Subcutaneous abdominal adipose tissue (tissue), 5 donors: ENCODE measurements around the gene SORCS2.

Experiments
- H3K27ac ChIP-seq: one replicate; pipeline ENCODE4 v1.7.0; 2013; ENCODE audit warnings: low read depth, mild to moderate bottlenecking, inconsistent platforms, low read length, moderate library complexity
- H3K27me3 ChIP-seq, 5 donors: one replicate each; pipeline ENCODE4 v1.7.0; 2013; ENCODE audit warnings: low read length in 5 of 5, inconsistent platforms in 1 of 5; ENCODE audit not compliant: control insufficient read depth in 5 of 5, insufficient read depth in 4 of 5
- H3K36me3 ChIP-seq, 5 donors: one replicate each; pipeline ENCODE4 v1.7.0; 2013; ENCODE audit warnings: low read length in 5 of 5; ENCODE audit not compliant: control insufficient read depth in 5 of 5, insufficient read depth in 5 of 5
- H3K4me1 ChIP-seq, 5 donors: one replicate each; pipeline ENCODE4 v1.7.0; 2013; ENCODE audit warnings: low read length in 5 of 5, mild to moderate bottlenecking in 3 of 5, moderate library complexity in 1 of 5; ENCODE audit not compliant: control insufficient read depth in 5 of 5, insufficient read depth in 5 of 5
- H3K4me3 ChIP-seq, 5 donors: one replicate each; pipeline ENCODE4 v1.7.0; 2013; ENCODE audit warnings: low read length in 5 of 5, low read depth in 1 of 5
- H3K9ac ChIP-seq, 5 donors: one replicate each; pipeline ENCODE4 v1.7.0; 2013; ENCODE audit warnings: low read length in 5 of 5, mild to moderate bottlenecking in 4 of 5, moderate library complexity in 3 of 5
- H3K9me3 ChIP-seq, 5 donors: one replicate each; pipeline ENCODE4 v1.7.0; 2013; ENCODE audit warnings: low read length in 5 of 5; ENCODE audit not compliant: control insufficient read depth in 5 of 5
- donor health status: healthy.
- donor health status: healthy.
- donor health status: healthy.
- donor health status: healthy.
- donor health status: healthy.

SORCS2 gene

DNA sequence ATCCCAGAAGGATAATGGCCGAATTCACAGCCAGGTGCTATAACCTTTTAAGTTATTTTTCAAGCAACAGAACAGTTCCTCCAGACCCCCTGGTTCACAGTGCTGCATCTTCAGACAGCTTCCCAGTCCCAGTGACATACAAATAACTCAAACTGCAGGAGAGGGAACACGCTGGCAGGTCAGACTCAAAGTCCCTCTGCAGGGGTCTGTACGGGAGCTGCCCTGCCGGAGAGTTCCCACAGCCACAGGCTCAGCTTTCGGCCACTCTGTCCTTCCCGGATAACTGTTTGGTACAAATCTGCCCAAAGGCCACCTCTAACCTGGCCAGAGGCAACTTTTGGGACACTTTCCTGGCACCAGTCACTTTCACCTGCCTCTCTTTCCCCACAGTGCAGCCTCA, 517.1 kb downstream of the SORCS2 start:
- peaks cover 0 to 7% (median 6%) of the 10 kb centered on the region in 5 donors for H3K9me3 ChIP-seq
- no peak overlapping the region for H3K4me3 ChIP-seq
- peaks cover 0 to 6% (median 3%) of the 10 kb centered on the region in 5 donors for H3K4me1 ChIP-seq
- no peak overlapping the region for H3K9ac ChIP-seq
- H3K36me3 ChIP-seq, result no peaks in the 10 kb centered on the region
- H3K27me3 ChIP-seq, result peaks cover 0 to 7% (median 1%) of the 10 kb centered on the region in 5 donors
- no peak overlapping the region for H3K27ac ChIP-seq

DNA sequence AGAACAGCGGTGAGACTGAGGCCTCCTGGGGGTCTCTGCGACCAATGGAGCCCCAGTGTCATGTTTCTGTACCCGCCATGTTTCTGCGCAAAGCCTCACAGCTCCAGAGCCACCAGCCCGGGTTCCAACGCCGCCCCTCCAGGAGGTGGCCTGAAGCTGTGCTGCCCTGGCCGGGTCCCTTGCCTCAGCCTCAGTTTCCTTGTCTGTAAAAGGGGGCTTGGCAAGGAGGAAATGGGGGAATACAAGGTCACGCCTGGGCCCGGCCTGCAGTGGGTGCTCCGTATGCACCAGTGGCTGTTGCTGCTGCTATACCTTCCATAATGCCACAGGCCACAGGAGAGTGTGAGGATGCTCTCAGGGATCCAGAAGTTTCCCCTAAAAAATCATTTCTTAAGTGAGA, 517.8 kb downstream of the SORCS2 start:
- H3K36me3 ChIP-seq, result no peaks in the 10 kb centered on the region
- H3K27me3 ChIP-seq, result peaks cover 0 to 4% (median 0%) of the 10 kb centered on the region in 5 donors
- H3K4me3 ChIP-seq, result no peak overlapping the region
- peaks cover 0 to 5% (median 3%) of the 10 kb centered on the region in 5 donors for H3K4me1 ChIP-seq
- H3K9ac ChIP-seq, result no peak overlapping the region
- H3K27ac ChIP-seq, result no peak overlapping the region
- H3K9me3 ChIP-seq, result peaks cover 0 to 9% (median 7%) of the 10 kb centered on the region in 5 donors

DNA sequence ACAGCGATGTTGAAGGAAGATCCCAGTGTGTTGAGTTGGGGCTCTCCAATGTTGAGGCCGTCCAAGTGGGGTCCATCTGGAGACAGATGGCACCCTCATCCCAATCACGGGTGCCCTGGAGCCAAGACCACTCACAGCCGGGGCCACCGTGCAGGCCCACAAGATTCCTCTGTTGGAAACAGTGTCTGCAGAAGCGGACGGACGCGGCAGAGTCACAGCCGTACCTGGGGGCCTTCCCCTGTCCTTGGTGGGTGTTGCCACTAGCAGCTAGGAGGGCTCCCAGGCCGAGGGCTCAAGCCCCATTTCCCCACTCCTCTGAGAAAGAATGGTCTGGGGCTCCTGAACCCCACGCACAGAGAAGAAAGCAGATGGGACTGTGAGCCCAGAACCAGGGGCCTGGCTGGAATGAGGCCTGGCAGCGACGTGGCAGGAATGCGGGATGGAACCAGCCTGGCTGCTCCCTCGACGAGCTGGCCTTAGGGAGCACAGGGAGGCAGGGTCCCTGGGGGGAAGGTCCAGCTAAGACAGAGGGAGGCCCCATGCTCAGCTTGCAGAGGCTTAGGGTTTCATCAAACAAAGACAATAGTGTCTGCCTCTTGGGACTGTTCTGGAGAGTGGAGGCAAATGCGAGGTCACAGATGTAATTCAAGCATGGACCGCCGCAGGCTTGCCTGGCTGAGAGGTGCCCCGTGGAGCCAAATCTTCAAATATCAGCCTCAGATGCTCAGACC, 518.4 kb downstream of the SORCS2 start:
- H3K27ac ChIP-seq, result no peak overlapping the region
- H3K36me3 ChIP-seq, result no peaks in the 10 kb centered on the region
- H3K4me3 ChIP-seq, result no peak overlapping the region
- peaks cover 0 to 9% (median 7%) of the 10 kb centered on the region in 5 donors for H3K9me3 ChIP-seq
- H3K27me3 ChIP-seq, result no peaks in the 10 kb centered on the region
- no peak overlapping the region for H3K9ac ChIP-seq
- no peaks in the 10 kb centered on the region for H3K4me1 ChIP-seq

- Histone ChIP-seq H3K9ac (no peak overlapping the region), H3K27ac (no peak overlapping the region)
Observed at GRCh38 chr4:7711307-7711963, 519.1 kb downstream of the SORCS2 start.

GRCh38 chr4:7712021-7712671, 519.8 kb downstream of the SORCS2 start:
- no peak overlapping the region for H3K27ac ChIP-seq
- no peak overlapping the region for H3K9ac ChIP-seq
- peaks cover 0 to 2% (median 0%) of the 10 kb centered on the region in 5 donors for H3K27me3 ChIP-seq
- no peak overlapping the region for H3K4me3 ChIP-seq
- no peaks in the 10 kb centered on the region for H3K4me1 ChIP-seq
- no peaks in the 10 kb centered on the region for H3K36me3 ChIP-seq
- H3K9me3 ChIP-seq, result peaks cover 0 to 9% (median 7%) of the 10 kb centered on the region in 5 donors

More at GRCh38 chr4:7711307-7711963, 519.1 kb downstream of the SORCS2 start:
- no peaks in the 10 kb centered on the region for H3K4me1 ChIP-seq
- H3K36me3 ChIP-seq, result no peaks in the 10 kb centered on the region
- no peak overlapping the region for H3K4me3 ChIP-seq
- peaks cover 0 to 2% (median 0%) of the 10 kb centered on the region in 5 donors for H3K27me3 ChIP-seq
- peaks cover 0 to 9% (median 7%) of the 10 kb centered on the region in 5 donors for H3K9me3 ChIP-seq

- Histone ChIP-seq H3K4me3 (no peak overlapping the region), H3K9me3 (peaks cover 0 to 9% (median 7%) of the 10 kb centered on the region in 5 donors), H3K27ac (no peak overlapping the region), H3K4me1 (no peaks in the 10 kb centered on the region), H3K27me3 (peaks cover 0 to 2% (median 0%) of the 10 kb centered on the region in 5 donors), H3K36me3 (no peaks in the 10 kb centered on the region), H3K9ac (no peak overlapping the region)
Observed at GRCh38 chr4:7713757-7714156, 521.4 kb downstream of the SORCS2 start.

GRCh38 chr4:7714176-7714575, 521.8 kb downstream of the SORCS2 start:
- Histone ChIP-seq H3K36me3 (no peaks in the 10 kb centered on the region), H3K9ac (no peak overlapping the region), H3K9me3 (peaks cover 0 to 9% (median 7%) of the 10 kb centered on the region in 5 donors), H3K4me1 (peaks cover 0 to under 1% (median 0%) of the 10 kb centered on the region in 5 donors), H3K27me3 (peaks cover 0 to 6% (median under 1%) of the 10 kb centered on the region in 5 donors), H3K4me3 (no peak overlapping the region), H3K27ac (no peak overlapping the region)

- Histone ChIP-seq H3K36me3 (no peaks in the 10 kb centered on the region), H3K4me3 (no peak overlapping the region), H3K9ac (no peak overlapping the region), H3K4me1 (peaks cover 0 to 5% (median under 1%) of the 10 kb centered on the region in 5 donors), H3K9me3 (peaks cover 0 to 9% (median 7%) of the 10 kb centered on the region in 5 donors), H3K27me3 (peaks cover 0 to 10% (median 4%) of the 10 kb centered on the region in 5 donors), H3K27ac (no peak overlapping the region)
Observed at GRCh38 chr4:7714738-7715137, 522.4 kb downstream of the SORCS2 start.

- Histone ChIP-seq H3K4me3 (no peak overlapping the region), H3K4me1 (peaks cover 0 to 5% (median 2%) of the 10 kb centered on the region in 5 donors), H3K27ac (no peak overlapping the region), H3K9ac (no peak overlapping the region), H3K27me3 (peaks cover 0 to 11% (median 6%) of the 10 kb centered on the region in 5 donors), H3K36me3 (no peaks in the 10 kb centered on the region), H3K9me3 (peaks cover 0 to 9% (median 7%) of the 10 kb centered on the region in 5 donors)
Observed at GRCh38 chr4:7715271-7716009, 523.1 kb downstream of the SORCS2 start.
